H1 (cell line): ENCODE measurements around the gene CLEC4E.

ENCODE experiments used
- CREB1 ChIP-seq: IDR thresholded peaks from 2 replicates; pipeline ENCODE4 v1.6.1; 2012; ENCODE audit warnings: inconsistent platforms
- JUND ChIP-seq: IDR thresholded peaks from 2 replicates; pipeline ENCODE4 v1.6.1; 2011; ENCODE audit warnings: mild to moderate bottlenecking, improper control_type of control experiment, low read length
- PHF8 ChIP-seq: fragments of 200-600 bp; sonication (generic); conservative IDR thresholded peaks from 2 replicates; pipeline ENCODE4 v1.7.1; 2012; ENCODE audit warnings: low read depth, mild to moderate bottlenecking, inconsistent platforms, low read length, moderate library complexity
- POLR2A ChIP-seq, 2 experiments: IDR thresholded peaks; 1 replicate in 1 of 2; 2 replicates in 1 of 2; pipeline ENCODE4 v1.6.1; 2011; ENCODE audit warnings: low read depth in 2 of 2, low read length in 2 of 2, mild to moderate bottlenecking in 2 of 2; ENCODE audit errors: control extremely low read depth in 1 of 2
- POLR2AphosphoS5 ChIP-seq: IDR thresholded peaks from 2 replicates; pipeline ENCODE4 v1.6.1; 2011; ENCODE audit warnings: low read depth, low read length
- ZNF274 ChIP-seq: IDR thresholded peaks from 2 replicates; pipeline ENCODE4 v1.7.0; 2012; ENCODE audit warnings: low read length, borderline replicate concordance; ENCODE audit errors: extremely low read depth

DNA sequence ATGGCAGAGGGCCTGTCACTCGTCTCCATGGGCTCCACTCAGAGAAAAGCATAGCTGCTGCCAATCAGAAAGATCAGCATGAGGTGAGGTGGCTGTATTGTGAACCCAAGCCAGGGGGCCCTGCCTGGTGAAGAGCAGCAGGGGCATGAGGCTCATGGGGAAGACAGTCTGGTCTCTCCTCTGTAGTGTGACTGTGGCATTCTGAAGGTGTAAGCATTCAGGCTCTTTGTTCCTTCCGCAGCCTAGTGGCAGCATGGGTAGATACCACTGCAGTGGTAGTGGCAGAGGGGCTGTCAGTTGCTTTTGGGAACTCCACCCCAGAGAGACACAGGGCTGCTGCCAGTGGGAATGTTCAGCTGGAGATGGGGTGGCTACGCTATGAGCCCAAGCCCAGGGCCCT, 32.5 kb downstream of the CLEC4E start:
- TF ChIP-seq ZNF274 (no peak), PHF8 (no peak), JUND (no peak), CREB1 (no peak), POLR2A (IDR thresholded peaks at IDR 0.05; ENCODE audit: control extremely low read depth in 1 of 2, low read depth in 2 of 2, low read length in 2 of 2) (no peak), POLR2AphosphoS5 (no peak)
